ENCODE data around the gene SMARCD2.

The SMARCD2 gene

DNA sequence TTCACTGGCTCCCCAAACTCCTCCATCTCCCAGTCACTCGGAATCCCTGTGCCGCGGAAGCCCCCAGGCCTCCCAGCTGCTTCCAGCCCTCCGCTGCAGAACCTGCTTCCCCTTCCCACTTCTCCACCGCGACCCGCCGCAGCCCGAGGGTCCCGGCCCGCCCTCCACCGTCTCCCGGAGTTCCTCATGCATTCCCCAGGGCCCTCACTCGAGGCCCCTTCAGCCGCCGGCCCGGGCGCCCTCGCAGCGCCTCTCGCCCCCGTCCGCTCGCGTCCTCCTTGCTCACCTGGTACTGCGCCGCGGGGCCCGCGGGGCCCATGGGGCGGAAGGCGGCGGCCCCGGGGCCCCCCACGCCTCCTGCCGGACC is 329 bp downstream of the SMARCD2 start:
- ATAC-seq (ENCODE audit: low read depth) (peak; percentile 17), DNase-seq (ENCODE audit: low spot score in 2 of 2) (no peak)
- no peaks in the 10 kb centered on the region for H3K36me3 Mint-ChIP-seq
- peaks cover 14% of the 10 kb centered on the region for H3K4me1 Mint-ChIP-seq
- H3K27ac Mint-ChIP-seq, result peak overlapping the region; percentile 76
- peak overlapping the region; percentile 95 for H3K4me3 Mint-ChIP-seq
- H3K27me3 Mint-ChIP-seq, result no peaks in the 10 kb centered on the region
- no peaks in the 10 kb centered on the region for H3K9me3 Mint-ChIP-seq

DNA sequence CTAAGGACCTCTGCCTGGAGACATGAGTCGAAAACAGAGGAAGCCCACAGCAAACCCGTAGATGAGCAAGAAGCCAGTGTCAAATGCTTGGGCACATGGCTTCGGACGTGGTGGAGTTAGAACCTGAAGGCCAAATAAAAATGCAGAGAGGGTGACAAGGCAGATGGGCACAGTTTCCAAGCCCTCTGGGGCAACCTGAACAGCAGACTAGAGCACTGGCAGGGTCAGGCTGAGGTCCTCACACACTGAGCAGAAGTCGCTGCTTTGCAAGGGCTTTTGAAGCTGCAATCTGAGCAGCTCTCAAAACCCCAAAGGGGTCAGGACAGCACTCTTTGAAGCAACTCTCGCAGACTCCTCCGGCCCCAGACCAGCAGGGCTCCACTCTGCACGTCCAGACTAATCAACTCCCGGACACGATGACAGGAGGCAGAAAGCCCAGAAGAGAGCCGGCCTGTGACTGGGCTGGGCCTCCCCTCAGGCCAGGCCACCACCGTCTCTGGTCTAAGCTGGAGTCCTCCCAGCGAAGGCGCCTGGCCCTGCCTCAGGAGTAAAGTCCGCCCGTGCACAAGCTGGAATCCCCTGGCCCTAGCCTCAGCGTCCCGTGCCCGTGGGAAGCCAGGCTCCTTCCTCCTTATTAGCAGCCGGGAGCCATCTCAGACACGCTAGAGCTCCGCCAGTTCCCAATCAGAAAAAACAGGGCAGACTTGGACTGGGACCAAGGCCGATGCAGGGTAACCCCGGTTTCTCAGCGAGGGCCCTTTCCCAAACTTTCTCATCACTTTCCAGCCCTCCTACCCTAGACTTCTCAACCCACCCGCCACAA is 924 bp downstream of the SMARCD2 start:
- H3K4me1 Mint-ChIP-seq, result peaks cover 14% of the 10 kb centered on the region

DNA sequence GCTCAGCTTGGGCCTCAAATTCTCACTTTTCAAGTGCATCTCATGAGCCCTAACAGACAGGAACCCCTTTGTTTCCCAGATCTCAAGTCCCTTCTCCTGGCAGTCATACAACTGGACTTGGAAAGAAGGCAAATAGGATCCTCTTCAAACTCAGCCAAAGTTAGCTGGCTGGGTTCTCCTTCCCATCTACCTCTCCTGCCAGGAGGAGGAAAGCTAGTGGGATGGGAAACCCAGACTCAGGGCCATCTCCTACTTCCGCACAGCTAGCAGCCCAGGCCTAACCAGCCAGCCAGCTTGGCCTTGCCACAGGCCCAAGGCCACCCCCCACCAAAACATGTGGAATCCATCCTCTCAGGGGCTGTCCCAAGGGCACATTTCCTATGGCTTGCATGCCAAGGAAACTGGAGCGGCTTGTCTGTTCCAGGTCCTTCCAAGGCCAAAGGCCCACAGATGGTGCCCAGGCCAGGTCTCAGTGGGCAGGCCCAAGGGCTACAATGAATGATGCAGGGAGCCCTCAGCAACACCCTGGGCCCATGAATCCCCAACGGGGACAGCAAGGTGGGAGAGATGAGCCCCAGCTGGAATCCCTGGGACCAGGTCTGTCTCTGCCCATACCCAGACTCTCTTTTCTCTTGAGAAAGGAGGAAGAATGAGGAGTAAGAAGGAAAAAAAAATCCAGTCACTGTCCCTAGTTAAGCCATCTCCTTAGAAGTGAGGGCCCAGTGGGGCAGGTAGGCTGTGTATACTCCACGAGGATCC is 1.7 kb downstream of the SMARCD2 start:
- Mint-ChIP-seq H3K27ac (peak overlapping the region; percentile 76), H3K9me3 (no peaks in the 10 kb centered on the region), H3K27me3 (no peaks in the 10 kb centered on the region), H3K4me1 (peaks cover 14% of the 10 kb centered on the region), H3K4me3 (peak overlapping the region; percentile 95), H3K36me3 (no peaks in the 10 kb centered on the region)
- ATAC-seq (ENCODE audit: low read depth) (no peak), DNase-seq (ENCODE audit: low spot score in 2 of 2) (no peak)

More for the DNA sequence above, 924 bp downstream of the SMARCD2 start:
- Mint-ChIP-seq H3K27ac (peak overlapping the region; percentile 76), H3K36me3 (no peaks in the 10 kb centered on the region), H3K9me3 (no peaks in the 10 kb centered on the region), H3K4me3 (peak overlapping the region; percentile 95), H3K27me3 (no peaks in the 10 kb centered on the region)
- ATAC-seq (ENCODE audit: low read depth), result no peak
- no peak for DNase-seq (ENCODE audit: low spot score in 2 of 2)

DNA sequence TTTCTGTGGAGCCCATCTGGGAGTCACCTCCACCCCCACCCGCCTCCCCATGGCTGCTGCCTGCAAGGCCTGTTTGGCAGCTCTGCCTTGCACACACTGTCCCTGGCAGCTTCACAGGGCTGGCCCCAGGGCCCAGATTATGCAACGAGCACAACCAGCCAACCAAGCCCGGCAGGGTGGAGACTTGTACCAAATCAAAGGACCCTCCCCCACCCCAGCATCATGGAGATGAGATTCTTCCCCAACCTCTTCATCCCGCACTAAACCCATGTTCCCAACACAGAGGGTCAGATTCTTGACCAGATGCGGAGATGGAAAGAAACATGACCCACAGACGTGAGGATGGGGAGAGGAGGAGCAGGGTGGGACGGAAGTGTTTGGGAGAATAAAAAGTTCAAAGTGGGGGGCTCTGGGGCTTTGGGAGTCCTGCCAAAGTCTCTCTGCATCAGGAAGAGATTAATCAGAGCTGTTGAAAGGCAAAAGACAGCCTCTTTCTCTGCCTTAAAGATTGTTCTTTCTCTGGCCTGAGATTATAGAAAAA is 3.8 kb downstream of the SMARCD2 start:
- H3K4me1 Mint-ChIP-seq, result peaks cover 22% of the 10 kb centered on the region
- H3K9me3 Mint-ChIP-seq, result no peaks in the 10 kb centered on the region
- no peak overlapping the region for H3K27ac Mint-ChIP-seq
- H3K27me3 Mint-ChIP-seq, result no peaks in the 10 kb centered on the region
- DNase-seq (ENCODE audit: low spot score in 2 of 2) (no peak), ATAC-seq (ENCODE audit: low read depth) (no peak)
- peaks cover 7% of the 10 kb centered on the region for H3K36me3 Mint-ChIP-seq
- H3K4me3 Mint-ChIP-seq, result no peak overlapping the region

DNA sequence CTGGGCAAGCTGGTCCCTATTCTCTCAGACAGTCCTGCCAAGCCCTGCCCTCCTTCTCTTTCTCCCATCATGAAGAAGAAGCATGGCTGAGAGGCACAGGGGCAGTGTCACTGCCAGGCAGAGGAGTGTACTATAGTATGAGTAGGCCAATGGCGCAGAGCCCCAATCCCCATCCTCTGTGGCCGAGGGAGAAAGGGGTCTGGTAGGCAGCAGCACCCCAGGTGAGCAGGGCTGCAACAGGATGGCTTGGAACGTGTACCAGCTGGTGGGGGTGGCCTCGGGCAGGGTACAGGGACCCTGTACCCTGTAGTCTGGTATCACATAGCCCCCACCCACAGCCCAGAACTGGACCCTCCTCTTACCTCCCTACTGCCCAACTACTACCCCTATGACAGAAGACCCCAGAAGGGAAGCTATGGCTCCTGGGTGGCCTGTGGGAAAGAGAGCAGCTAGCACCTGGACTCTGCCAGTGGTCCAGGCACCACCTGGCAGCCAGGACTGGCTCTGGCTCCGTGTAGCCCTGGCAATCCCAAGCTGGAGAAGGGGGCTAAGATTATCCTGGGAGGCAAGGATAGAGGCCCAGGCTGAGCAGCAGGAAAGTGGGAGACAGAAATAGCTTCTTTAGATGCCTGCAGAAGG is 4.4 kb downstream of the SMARCD2 start:
- ATAC-seq (ENCODE audit: low read depth), result no peak
- Mint-ChIP-seq H3K9me3 (no peaks in the 10 kb centered on the region), H3K4me3 (no peak overlapping the region), H3K27ac (no peak overlapping the region), H3K27me3 (no peaks in the 10 kb centered on the region), H3K36me3 (peaks cover 7% of the 10 kb centered on the region), H3K4me1 (peaks cover 22% of the 10 kb centered on the region)
- DNase-seq (ENCODE audit: low spot score in 2 of 2), result no peak

- ATAC-seq (ENCODE audit: low read depth), result no peak
Observed at GRCh38 chr17:63837480-63837879, 5.0 kb downstream of the SMARCD2 start.

DNA sequence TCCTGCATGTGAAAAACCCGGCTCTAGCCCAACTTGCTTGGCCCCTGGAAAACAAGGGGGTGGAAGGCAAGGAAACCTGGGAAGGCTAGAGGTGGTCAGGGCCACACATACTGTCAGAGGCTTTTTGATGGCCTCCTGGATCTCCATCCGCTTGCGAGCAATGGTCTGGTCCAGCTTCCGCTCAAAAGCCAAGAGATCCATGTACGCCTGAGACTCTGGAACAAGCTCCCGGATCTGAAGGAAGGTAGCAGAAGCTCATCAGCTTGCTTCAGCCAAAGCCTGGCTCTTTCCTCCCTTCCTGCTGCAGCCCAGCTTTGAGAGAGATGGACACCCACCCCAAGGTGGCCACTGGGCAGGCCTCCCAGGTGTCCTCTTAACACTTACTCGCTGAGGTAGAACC is 5.7 kb downstream of the SMARCD2 start:
- ATAC-seq (ENCODE audit: low read depth) (no peak), DNase-seq (ENCODE audit: low spot score in 2 of 2) (no peak)
- H3K27ac Mint-ChIP-seq, result no peak overlapping the region
- H3K4me3 Mint-ChIP-seq, result no peak overlapping the region
- peaks cover 22% of the 10 kb centered on the region for H3K4me1 Mint-ChIP-seq
- H3K9me3 Mint-ChIP-seq, result no peaks in the 10 kb centered on the region
- peaks cover 18% of the 10 kb centered on the region for H3K36me3 Mint-ChIP-seq
- no peaks in the 10 kb centered on the region for H3K27me3 Mint-ChIP-seq

More at GRCh38 chr17:63837480-63837879, 5.0 kb downstream of the SMARCD2 start:
- Mint-ChIP-seq H3K9me3 (no peaks in the 10 kb centered on the region), H3K36me3 (peaks cover 11% of the 10 kb centered on the region), H3K4me1 (peaks cover 22% of the 10 kb centered on the region), H3K27ac (no peak overlapping the region), H3K27me3 (no peaks in the 10 kb centered on the region), H3K4me3 (no peak overlapping the region)
- DNase-seq (ENCODE audit: low spot score in 2 of 2), result no peak

DNA sequence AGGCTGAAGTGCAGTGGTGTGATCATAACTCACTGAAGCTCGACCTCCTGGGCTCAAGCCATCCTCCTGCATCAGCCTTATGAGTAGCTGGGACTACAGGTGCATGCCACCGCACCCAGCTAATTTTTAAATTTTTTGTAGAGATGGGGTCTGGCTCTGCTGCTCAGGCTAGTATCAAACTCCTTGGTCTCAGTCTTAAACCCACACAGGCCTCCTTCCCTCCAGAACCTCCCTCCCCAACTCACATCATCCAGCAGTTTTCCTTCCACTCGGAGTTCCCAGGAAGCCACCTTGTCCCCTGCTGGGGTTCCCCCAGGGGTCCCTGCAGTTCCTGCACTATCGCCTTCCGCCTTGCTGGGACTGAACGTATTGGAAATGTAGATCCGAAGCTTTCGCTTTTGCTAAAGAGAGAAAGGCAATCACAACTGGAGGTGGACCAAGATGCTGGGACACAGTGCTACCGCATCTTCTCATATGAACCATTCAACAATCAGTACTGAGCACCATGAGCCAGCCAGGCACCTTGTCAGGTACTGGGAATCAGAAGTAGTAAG is 7.2 kb downstream of the SMARCD2 start:
- Mint-ChIP-seq H3K36me3 (peaks cover 25% of the 10 kb centered on the region), H3K9me3 (no peaks in the 10 kb centered on the region), H3K4me1 (peaks cover 14% of the 10 kb centered on the region), H3K27ac (no peak overlapping the region), H3K27me3 (no peaks in the 10 kb centered on the region), H3K4me3 (no peak overlapping the region)
- no peak for ATAC-seq (ENCODE audit: low read depth)
- no peak for DNase-seq (ENCODE audit: low spot score in 2 of 2)

DNA sequence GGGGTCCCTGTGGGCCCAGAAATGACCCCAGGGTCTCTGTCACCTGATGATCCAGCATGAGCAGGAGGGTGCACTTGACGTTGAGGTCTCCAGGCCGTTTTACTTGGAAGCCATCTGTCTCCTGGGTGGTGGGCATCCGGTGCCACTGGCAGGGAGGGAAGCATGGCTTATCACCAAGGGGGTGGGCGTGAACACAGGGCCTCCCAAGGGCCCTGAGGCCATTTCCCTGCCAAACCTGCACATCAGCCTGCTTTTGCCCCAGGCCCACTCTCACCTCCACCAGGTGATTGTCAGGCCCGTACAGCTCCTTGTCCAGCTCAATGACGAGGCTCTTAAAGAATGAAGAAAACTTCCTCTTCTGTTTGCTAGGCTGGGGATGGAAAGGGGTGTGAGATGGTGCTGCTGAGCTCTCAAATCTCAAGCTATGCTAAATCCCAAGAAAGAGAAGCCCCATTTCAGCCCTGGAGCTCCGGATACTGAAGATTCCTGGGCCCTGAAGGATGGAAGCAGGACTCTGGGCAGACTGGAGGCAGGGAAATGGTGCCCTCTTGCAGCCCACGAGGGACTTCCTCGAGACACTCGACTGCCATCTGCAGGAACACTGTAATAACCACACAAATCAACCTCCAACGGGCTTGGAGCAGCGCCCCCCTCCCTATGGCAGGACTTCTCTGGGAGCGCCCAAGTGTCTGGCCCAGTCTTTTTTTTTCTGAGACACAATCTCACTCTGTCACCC is 7.9 kb downstream of the SMARCD2 start:
- peaks cover 17% of the 10 kb centered on the region for H3K4me1 Mint-ChIP-seq
- H3K36me3 Mint-ChIP-seq, result peaks cover 28% of the 10 kb centered on the region
- H3K27ac Mint-ChIP-seq, result peak overlapping the region; percentile 35
- no peak overlapping the region for H3K4me3 Mint-ChIP-seq
- H3K9me3 Mint-ChIP-seq, result no peaks in the 10 kb centered on the region
- peak; percentile 92 for ATAC-seq (ENCODE audit: low read depth)
- peak; percentile 45 to 52 for DNase-seq (ENCODE audit: low spot score in 2 of 2)
- no peaks in the 10 kb centered on the region for H3K27me3 Mint-ChIP-seq

DNA sequence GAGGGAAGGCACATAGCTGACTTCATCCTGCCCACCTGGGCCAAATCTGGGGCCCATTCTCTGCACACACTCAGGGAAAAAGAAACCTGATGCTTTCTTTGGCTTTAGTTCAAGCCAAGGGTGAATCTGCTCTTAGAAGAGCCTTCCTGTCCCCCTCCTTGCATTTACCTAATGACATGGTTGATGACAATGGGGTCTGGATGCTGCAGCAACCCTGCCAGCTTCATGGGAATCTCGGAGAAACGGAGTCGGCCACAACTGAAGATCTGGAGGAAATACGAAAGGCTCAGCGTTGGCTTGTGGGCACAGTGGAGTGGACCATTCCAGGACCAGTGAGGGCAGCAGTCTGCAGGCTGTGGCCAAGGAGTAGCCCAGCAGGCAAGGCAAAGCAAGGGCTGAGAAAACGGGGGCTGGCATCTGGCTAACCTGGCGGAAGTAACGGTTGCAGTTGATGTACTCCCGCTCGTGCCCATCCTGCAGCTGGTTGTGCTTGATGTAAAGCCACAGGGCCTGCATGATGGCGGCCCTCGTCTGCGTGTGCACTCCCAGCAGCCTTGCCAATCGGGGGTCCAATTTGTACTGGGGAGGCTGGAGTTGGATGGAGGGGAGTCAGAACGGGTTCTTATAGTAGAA is 8.6 kb downstream of the SMARCD2 start:
- ATAC-seq (ENCODE audit: low read depth) (no peak), DNase-seq (ENCODE audit: low spot score in 2 of 2) (no peak)
- H3K4me3 Mint-ChIP-seq, result no peak overlapping the region
- peaks cover 29% of the 10 kb centered on the region for H3K36me3 Mint-ChIP-seq
- H3K27me3 Mint-ChIP-seq, result no peaks in the 10 kb centered on the region
- H3K27ac Mint-ChIP-seq, result no peak overlapping the region
- H3K4me1 Mint-ChIP-seq, result peaks cover 18% of the 10 kb centered on the region
- H3K9me3 Mint-ChIP-seq, result no peaks in the 10 kb centered on the region

DNA sequence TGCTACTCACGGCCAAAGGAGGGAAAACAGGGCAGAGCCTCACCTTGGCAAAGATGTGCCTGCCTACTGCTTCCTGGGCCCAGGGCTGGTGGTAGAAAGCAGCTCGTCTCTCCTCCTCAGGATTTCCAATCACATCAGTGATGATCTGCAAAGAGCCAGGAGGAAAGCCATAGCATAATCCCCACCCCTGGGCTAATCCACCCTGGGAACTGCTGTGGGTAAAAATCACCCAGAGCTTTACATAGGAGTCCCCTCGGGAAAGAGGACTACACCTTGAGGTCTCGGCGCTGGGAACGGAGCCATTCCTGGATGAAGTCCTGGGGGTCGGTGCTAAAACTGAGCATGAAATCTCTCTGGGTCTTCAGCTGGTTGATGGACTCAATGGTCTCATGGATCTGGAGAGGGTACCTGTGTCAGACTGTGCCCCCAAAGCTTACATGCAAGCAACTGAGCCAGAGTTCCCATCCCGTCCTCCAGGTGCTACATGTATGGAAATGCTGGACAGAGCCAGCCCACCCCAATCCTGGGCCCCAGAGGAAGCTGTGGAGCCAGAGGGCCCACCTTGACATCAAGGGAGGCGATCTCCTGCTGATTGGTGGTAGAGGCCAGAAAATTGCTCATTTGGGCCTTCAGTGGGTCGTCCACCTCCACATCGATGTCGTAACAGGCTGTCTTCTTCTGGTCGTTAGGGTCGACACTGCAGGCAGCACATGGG is 9.3 kb downstream of the SMARCD2 start:
- DNase-seq (ENCODE audit: low spot score in 2 of 2), result no peak
- H3K9me3 Mint-ChIP-seq, result no peaks in the 10 kb centered on the region
- H3K27me3 Mint-ChIP-seq, result no peaks in the 10 kb centered on the region
- H3K4me1 Mint-ChIP-seq, result peaks cover 21% of the 10 kb centered on the region
- H3K36me3 Mint-ChIP-seq, result peaks cover 29% of the 10 kb centered on the region
- ATAC-seq (ENCODE audit: low read depth), result no peak
- no peak overlapping the region for H3K4me3 Mint-ChIP-seq
- no peak overlapping the region for H3K27ac Mint-ChIP-seq

GRCh38 chr17:63832455-63832854 is 10.0 kb downstream of the SMARCD2 start:
- no peak overlapping the region for H3K27ac Mint-ChIP-seq

More at GRCh38 chr17:63832455-63832854, 10.0 kb downstream of the SMARCD2 start:
- no peak for ATAC-seq (ENCODE audit: low read depth)
- no peak for DNase-seq (ENCODE audit: low spot score in 2 of 2)
- no peaks in the 10 kb centered on the region for H3K9me3 Mint-ChIP-seq
- no peak overlapping the region for H3K4me3 Mint-ChIP-seq
- peaks cover 29% of the 10 kb centered on the region for H3K36me3 Mint-ChIP-seq
- no peaks in the 10 kb centered on the region for H3K27me3 Mint-ChIP-seq
- peaks cover 21% of the 10 kb centered on the region for H3K4me1 Mint-ChIP-seq
